CD4-positive, alpha-beta T cell treated with Interferon alpha-2 for 1 hour (primary cell): ENCODE results near the gene CLCA4.

Experiments
- DNase-seq, 2 donors: peaks; one replicate each; pipeline ENCODE4 v3.0.0-alpha.2; 2020 to 2022

Gene CLCA4, protein sequence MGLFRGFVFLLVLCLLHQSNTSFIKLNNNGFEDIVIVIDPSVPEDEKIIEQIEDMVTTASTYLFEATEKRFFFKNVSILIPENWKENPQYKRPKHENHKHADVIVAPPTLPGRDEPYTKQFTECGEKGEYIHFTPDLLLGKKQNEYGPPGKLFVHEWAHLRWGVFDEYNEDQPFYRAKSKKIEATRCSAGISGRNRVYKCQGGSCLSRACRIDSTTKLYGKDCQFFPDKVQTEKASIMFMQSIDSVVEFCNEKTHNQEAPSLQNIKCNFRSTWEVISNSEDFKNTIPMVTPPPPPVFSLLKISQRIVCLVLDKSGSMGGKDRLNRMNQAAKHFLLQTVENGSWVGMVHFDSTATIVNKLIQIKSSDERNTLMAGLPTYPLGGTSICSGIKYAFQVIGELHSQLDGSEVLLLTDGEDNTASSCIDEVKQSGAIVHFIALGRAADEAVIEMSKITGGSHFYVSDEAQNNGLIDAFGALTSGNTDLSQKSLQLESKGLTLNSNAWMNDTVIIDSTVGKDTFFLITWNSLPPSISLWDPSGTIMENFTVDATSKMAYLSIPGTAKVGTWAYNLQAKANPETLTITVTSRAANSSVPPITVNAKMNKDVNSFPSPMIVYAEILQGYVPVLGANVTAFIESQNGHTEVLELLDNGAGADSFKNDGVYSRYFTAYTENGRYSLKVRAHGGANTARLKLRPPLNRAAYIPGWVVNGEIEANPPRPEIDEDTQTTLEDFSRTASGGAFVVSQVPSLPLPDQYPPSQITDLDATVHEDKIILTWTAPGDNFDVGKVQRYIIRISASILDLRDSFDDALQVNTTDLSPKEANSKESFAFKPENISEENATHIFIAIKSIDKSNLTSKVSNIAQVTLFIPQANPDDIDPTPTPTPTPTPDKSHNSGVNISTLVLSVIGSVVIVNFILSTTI

DNA sequence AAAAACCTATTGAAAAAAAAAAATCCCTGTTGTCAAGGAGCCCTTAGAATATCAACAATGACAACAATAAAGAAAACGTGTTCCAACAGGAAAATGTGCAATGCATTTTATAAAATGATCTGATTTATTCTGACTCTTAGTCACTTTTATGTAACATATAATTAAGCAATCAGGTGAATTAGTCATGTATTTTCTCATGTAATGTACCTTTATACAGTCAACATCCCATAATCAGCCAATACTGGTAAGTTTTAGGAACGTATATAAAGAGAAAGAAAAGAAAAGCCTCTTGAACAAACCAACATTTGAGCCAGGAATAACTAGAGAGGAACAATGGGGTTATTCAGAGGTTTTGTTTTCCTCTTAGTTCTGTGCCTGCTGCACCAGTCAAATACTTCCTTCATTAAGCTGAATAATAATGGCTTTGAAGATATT lies at the start of gene CLCA4:
CLCA4 (plus strand) TSS at position 292 of the 435 bp plus-strand sequence; CDS start at position 334, 42 bp downstream.
- no peak for DNase-seq

DNA sequence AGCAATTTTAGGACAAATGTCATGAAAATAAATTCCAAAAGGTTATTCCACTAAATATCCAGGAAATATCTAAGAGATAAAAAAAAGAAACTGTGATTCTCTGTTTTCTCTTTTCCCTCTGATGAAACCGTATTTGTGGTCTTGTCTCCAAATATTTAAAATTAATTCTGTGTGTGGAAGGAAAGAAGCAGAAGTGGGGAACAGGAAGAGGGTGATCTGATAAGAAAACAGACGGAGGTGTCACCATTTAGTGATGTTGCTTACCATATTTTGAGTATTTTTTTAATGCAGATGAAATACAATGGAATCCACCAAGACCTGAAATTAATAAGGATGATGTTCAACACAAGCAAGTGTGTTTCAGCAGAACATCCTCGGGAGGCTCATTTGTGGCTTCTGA lies 48.6 kb upstream of the CLCA4 start:
- no peak for DNase-seq

DNA sequence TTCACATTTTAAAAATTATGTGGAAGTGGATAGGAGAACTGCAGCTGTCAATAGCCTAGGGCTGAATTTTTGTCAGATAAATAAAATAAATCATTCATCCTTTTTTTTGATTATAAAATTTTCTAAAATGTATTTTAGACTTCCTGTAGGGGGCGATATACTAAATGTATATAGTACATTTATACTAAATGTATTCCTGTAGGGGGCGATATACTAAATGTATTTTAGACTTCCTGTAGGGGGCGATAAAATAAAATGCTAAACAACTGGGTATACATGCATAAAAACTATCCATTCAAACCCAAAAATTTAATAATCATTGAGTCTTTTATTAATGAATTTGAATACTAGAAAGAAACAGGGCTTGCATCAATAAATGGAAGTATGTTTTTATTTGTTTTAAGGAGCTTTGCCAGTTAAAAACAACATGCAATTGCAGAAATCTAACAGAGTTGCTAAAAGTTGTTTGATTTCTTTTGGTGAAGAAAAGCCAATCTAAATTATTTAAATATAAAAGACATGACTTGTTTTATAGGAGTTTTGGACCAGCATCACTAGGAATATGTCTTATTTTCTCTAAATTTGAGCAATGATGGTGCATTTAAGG lies 46.8 kb upstream of the CLCA4 start:
- DNase-seq: peak in 1 of 2 donors; percentile 77

DNA sequence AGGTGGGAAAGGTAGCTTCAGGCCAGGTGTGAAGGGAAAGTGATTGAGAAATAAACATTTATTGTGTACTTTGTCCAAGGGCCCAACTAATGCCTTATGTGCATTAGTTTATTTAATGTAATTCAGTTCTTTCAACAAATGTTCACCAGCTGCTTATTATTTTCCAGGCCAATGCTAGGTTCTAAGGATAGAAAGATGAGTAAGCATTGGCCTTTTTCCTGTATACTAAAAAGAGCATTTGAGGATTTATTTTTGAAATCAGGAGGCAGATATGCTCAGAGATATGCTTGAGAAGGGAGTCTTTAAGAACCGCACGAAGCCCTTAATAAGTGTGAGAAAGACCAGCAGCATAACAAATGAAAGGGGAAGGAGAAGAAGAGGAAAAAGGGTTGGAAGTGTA lies 46.2 kb upstream of the CLCA4 start:
- DNase-seq: no peak

DNA sequence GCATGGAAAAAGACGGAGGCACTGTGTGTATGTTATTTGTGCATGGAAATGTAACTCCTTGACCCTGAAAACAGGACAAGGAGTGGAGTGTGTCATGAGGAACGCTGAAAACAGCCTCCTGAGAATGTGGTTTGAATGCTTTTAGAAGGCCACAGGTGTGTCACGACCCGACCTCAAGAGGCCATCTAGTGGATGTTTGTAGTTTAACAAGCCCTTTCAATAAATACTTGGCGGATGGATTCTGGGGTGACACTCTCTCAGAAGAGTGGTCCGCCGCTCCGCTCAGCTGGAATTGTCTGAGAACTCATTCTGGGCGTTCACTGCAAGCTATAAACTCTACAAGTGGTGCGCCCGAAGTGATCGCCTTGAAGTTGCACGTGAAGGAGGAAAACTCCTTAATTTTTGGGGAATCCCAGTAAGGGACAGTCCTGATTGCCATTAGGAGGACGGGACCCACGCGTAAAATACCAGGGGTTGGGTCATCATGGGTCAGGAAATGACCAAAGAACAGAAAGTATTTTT lies 44.7 kb upstream of the CLCA4 start:
- peak; percentile 47 to 74 for DNase-seq

DNA sequence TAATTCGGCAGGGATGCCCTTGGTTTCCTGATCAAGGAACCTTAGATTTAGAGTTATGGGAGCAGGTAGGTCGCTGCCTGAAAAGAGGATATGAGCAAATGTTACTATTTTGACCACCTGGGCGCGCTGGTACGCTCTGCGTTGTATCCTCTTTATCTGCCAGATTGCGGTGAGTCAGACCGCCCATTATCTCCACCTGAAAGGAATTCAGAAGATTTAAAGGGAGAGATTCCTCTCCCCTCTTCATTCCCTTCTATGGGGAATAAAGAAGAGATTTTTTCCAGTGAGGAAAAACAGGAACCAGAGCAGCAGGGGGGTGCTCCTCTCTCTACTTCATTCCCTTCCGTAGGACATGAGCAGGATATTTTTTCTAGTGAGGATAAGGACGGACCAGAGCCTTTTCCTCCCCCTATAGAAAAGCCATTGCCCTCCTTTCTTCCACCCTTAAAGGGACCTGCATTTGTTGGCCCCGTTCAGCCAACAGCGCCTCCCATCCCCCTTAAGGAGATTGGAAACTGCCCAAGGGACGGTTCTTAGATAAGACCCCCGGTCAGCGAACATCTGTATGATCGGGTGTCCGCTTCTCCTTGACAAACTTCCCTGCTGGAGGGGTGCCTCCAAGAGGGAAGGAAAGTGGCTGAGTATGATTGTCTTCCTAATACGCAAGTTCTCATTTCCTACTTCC lies 44.0 kb upstream of the CLCA4 start:
- DNase-seq: peak in 1 of 2 donors; percentile 19

DNA sequence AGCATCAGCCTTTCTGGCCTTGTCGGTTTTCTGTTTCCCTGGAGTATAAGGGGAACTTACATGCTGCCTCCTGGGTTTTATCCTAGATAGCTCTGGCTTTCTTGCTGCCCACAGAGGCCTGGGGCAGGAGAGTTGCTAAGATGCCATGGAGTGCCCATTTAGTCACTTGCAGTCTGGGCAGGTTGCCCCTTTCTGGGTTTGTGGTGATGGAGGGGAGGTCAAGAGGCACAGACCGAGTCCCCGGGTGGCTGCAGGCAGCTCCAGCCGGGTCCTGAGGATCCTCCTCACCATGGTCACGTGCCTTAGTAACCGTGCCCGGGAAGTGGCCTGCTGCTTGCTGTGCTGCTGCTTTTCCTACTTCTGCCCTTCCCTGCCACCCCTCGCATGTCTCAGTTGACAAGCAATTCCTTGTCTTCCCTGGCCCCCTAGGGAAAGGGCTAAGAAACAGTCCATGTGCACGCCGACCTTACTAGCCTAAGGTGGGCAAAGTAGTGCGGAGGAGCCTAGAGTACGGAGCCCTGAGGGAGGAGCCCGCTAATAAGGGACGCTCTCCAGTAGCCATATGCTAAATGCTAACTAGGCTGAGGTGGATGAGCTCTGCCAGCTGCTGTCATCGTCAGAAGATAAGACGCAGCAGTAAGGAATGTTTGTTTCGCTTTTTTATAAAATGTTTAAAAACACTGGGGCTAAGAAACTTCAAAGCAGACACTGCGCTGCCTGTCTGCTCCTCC lies 43.3 kb upstream of the CLCA4 start:
- no peak for DNase-seq

DNA sequence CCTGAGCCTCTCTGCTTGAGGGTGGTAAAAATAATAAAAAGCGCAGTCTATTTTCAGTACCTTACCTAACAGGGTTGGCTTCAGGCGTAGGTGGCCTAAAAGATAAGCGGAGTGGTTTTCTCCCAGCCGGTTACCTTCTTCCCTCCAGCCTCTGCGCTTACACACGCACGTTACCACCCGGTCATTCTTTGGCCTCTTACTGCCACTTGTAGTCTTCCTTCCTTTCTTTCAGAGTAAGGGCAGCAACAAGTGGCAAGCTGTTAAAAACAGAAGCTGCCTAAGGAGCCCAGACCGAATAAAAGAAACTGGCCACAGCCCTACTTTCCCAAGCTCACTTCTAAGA lies 42.8 kb upstream of the CLCA4 start:
- DNase-seq: no peak

DNA sequence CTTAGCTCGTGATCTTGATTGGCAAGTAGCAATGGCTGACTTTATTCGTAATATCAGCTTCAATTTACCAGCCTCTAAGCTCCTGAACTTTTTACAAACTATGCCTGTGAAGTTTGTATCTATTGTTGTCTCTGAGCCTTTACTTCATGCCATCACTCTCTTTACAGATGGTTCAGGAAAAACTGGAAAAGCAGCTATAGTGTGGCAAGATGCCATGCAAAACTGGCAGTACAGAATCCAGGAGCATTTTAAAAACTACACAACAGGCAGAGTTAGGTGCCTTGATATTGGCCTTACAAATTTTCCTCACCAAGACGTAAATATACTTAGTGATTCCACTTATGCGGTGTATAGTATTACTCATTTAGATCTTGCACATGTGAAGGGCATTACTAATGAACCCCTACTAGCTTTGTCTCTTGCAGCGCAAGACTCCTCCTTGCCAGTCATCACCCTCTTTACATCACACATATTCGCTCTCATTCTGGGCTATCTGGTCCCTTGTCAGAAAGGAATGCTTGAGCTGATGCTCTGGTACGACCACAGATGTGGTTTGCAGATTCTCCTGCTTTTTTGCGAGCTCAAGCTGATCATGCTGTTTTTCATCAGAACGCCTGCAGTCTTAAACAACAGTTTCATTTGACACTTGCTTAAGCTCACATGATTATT lies 41.8 kb upstream of the CLCA4 start:
- DNase-seq: no peak

DNA sequence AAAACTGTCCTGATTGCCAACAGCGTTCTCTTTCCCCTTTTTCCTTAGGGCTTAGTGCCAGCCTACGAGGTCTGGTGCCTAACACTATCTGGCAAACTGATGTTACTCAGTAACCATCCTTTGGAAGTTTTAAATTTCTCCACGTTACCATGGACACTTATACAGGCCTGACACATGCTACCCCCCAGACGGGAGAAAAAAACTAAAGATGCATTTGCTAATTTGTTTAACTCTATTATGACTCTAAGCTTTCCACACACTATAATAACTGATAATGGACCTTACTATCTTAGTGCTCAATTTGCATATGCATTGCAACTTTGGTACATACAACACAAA lies 41.3 kb upstream of the CLCA4 start:
- no peak for DNase-seq

DNA sequence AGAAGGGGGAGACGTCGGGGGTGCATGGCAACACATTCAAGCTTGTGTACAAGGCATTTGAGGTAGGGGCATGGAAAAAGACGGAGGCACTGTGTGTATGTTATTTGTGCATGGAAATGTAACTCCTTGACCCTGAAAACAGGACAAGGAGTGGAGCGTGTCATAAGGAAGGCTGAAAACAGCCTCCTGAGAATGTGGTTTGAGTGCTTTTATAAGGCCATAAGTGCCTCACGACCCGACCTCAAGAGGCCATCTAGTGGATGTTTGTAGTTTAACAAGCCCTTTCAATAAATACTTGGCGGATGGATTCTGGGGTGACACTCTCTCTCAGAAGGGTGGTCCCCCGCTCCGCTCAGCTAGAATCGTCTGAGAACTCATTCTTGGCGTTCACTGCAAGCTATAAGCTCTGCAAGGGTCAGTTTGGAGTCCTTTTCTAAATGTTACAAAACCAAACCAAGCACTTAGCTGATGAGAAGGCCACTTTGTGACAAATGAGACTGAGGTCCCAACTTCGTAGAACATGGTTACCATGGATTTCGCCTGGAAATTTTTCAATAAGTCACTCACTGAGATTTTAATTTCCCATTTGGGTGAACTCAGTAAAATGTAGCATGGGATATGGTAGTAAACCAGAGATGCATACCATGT lies 38.8 kb upstream of the CLCA4 start:
- DNase-seq: peak in 1 of 2 donors; percentile 42

DNA sequence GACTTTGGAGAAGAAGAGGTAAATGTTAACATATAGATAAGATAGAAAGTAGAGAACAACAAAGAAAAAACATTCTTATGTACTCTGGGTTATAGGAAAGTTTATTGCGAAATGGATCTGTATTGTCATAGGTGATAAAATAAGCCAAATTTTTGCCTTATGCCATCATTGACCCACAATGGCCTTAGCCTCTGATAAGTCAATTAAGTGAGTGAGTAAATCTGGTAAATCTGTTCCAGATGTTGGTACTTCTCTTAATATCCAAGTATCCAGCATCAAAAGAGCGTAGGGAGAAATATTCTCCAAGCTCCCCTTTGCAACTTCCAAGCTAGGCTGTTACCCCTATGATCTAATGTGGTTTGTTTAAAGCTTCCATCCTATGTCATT lies 38.3 kb upstream of the CLCA4 start:
- DNase-seq: no peak

DNA sequence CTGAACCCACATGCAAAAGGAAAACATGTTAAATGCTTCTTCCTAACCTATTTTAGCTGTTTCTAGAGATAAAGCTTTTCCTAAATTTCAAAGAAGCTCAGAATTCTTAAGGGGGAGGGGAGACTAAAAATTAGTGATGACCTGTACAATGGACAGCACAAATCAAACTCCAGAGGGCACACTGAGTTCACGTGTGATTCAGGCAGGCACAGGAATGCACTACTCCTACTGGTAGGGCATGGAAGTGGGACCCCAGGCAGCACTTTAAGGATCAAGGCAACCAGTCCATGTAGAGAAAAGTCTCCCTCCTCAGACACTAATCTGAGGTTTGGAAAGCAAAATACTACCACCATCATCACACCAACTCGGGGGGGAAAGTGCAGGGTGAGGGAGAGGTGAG lies 31.3 kb upstream of the CLCA4 start:
- no peak for DNase-seq

DNA sequence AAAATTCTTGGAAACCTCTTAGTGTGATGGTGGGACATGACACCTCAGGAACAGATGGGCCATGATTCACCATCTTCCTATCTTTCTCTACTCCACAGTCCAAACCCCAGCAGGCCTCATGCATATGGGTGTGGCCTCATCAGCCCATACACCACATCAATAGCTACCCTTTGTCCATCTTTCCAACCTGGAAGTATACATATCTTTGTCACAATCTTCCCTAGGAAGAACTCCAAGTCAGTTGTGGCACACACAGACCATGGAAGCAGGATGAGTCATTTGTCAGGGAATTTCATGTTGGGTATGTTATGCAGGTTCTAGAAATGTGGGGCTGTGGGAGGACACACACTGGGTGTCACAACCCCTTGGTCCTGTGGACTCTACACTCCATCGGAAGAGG lies 30.5 kb upstream of the CLCA4 start:
- DNase-seq: no peak

DNA sequence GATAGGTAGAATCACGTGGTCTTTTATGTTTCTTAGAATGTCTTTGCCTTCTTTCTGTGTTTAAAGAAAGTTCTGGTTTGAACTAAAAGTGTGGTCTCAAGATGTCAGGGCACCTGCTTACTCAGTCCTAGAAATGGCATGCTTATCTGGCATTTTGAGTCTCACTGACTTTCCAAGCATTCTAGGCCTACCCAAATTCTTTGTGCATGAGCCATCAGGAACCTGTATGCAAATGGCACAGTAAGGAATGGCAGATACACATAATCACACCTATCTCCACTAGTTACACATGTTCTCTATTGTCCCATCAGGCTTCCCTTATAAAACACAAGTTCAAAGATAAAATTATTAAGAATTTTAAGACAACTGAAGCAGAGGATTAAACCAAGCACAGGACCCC lies 29.5 kb upstream of the CLCA4 start:
- no peak for DNase-seq

DNA sequence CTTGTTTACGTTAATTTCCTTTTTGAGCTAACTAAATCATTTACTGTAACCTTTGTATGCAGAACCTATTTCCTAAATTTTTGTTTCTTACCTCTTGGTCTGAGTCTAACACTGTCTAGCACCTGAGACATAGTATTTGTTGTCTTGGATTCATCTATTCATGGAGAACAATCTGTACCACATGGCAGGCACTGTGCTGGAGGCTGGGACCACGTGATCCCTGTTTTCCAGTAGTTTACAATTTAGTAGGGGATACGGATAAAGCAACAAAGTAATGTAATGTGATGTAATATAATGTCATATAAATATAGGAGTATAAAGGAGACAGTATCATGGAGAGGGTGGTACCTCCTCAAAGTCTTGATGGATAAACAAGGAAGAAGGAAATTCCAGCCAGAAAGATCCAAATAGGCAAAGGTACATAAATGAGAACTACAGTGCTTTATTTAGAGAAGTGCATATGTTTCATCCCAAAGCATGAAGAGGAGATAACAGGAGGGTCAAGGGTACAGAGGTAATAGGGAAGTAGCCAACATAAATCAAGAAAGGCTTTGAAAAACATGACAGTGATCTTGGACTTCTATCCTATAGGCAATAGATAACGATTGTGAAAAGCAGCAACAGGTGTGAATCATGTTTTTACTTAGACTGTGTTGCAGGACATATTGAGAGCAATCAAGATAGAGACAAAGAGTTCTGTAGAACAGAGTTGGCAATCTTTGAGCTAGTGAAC lies 25.9 kb upstream of the CLCA4 start:
- DNase-seq: no peak

DNA sequence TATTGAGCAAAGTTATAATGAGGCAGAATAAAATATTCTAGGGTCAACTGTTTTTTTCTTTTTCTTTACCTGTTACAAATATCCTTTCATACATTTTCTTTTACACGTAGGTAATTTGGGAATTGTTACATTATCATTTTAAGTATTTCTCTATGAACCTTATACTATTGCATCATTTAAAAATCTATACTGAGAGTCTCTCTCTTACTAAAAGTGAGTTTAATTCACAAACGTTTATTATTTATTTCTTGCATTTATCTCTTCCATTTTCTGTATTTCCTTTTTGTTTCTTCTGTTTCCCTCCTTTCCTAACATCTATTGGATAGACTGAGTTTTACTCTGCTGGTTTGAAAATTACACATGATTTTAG lies 25.4 kb upstream of the CLCA4 start:
- DNase-seq: no peak

DNA sequence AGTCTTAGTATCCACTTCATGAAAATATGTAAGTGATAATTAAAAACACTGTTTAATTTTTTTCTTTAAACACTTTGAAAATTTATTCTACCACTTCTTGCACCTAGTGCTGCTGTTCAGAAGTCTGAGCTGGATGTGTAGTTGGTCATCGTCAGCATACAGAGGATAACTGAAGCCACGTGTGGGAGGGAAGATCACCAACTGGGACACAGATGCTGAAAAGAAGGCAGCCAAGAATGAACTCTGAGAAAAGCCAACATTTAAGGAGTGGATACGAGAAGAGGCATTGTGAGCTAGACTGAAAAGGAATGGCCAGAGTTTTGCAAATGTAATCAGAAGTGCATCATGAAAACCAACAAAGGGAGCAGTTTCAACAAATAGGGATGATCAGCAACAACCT lies 24.6 kb upstream of the CLCA4 start:
- no peak for DNase-seq

DNA sequence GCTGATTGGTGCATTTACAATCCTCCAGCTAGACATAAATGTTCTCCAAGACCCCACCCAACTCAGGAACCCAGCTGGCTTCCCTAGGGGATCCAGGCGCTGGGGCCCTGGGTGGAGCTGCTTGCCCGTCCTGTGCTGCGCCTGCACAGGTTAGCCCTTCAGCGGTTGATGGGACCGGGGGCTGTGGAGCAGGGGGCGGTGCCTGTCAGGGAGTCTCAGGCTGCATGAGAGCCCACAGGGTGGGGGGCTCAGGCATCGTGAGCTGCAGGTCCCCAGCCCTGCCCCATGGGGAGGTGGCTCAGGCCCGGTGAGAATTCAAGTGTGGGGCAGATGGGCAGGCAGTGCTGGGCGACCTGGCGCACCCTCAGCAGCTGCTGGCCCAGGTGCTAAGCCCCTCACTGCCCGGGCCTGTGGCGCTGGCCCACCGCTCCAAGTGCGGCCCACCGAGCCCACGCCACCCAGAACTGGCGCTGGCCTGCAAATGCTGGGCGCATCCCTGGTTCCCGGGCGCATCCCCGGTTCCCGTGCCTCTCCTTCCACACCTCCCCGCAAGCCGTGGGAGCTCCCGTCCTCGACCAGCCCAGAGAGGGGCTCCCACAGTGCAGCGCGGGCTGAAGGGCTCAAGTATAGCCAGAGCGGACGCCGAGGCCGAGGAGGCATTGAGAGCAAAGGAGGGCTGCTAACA lies 23.1 kb upstream of the CLCA4 start:
- DNase-seq: no peak

DNA sequence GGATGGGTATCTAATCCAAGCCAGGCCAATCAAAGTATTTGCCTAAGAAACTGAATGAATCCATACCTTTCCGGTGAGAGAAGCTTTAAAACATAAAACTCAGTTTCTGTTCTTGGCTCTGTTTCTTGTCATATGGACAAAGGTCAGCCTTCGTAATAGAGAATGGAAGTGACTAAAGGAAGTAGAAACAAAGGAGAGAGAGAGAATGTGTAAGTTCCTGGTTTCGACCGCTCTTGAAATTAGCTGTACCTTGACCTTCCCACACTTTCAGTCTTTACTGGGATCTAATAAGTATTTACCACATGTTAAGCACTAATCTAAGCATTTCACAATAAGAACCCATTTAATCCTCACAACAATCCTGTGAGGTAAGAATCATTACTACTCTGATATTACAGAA lies 19.6 kb upstream of the CLCA4 start:
- no peak for DNase-seq
